GM12865 (cell line): Measurements from ENCODE around the gene SH3PXD2B.
A peak's percentile ranks its signal among the peaks of the same experiment; 100 is the strongest.

Source experiments
- DNase-seq: peaks from one replicate; pipeline ENCODE4 v3.0.0; 2010; ENCODE audit warnings: low read depth
- H3K4me3 ChIP-seq: 2 replicates; pipeline ENCODE4 v1.5.1; 2011; ENCODE audit warnings: mild to moderate bottlenecking, low read depth, low read length, control low read depth
- CTCF ChIP-seq: IDR thresholded peaks from 2 replicates; pipeline ENCODE4 v1.5.1; 2011; ENCODE audit warnings: low read length, control low read depth, low read depth, inconsistent platforms; ENCODE audit not compliant: insufficient read depth; ENCODE audit errors: missing control alignments

SH3PXD2B gene

DNA sequence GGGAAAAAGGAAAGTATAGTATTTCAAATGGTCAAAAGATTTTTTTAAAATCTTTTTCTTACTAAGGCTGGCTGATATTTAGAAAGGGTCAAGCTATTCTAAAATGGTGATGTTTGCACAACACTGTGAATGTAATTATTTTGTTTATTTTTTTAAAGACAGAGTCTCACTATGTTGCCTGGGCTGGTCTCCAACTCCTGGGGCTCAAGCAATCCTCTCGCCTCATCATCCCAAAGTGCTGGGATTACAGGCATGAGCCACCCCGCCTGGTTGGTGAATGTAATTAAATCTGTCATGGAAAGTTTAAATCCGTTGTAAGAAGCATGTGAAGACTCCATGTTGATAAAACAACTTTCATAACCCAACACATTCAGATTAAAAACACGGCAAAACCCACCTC, 173.4 kb downstream of the SH3PXD2B start:
- TF ChIP-seq CTCF, result no peak
- H3K4me3 ChIP-seq, result peak overlapping the region; percentile 87
- DNase-seq, result no peak

- no peak overlapping the region for H3K4me3 ChIP-seq
- TF ChIP-seq CTCF, result no peak
- no peak for DNase-seq
Observed at GRCh38 chr5:172280317-172280716, 174.0 kb downstream of the SH3PXD2B start.

DNA sequence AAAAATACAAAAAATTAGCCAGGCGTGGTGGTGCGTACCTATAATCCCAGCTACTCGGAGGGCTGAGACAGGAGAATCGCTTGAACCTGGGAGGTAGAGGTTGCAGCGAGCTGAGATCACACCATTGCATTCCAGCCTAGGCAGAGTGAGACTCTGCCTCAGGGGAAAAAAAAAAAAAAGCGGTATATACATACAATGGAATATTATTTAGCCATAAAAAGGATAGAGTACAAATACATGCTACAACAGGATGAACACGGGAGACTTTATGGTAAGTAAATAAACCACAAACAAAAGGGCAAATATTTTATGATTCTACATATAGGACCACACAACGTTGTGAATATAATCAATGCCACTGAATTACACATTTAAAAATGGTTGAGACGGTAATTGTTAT, 176.0 kb downstream of the SH3PXD2B start:
- H3K4me3 ChIP-seq, result no peak overlapping the region
- DNase-seq, result no peak
- TF ChIP-seq CTCF, result no peak

GRCh38 chr5:172276214-172276613, 178.1 kb downstream of the SH3PXD2B start:
- H3K4me3 ChIP-seq, result no peak overlapping the region
- DNase-seq, result no peak
- TF ChIP-seq CTCF, result no peak
